ENCODE results near the gene CLDN16.

CLDN16 gene

GRCh38 chr3:190424478-190425439 lies 36.8 kb downstream of the CLDN16 start:
- POLR2A ChIA-PET = interaction anchor here (0.7 kb wide), 1 partner anchor 194 kb away, joined by 3 read pairs; no protein-coding TSS in a partner anchor
- DNase-seq = peak; percentile 64 to 78 (median 76)
- Histone ChIP-seq H3K27ac (ENCODE audit: insufficient read depth in 1 of 2, low read depth in 1 of 2, low read length in 2 of 2, poor library complexity in 1 of 2, severe bottlenecking in 2 of 2) (no peak overlapping the region), H3K4me3 (ENCODE audit: control insufficient read depth in 1 of 7, extremely low read depth in 1 of 7, insufficient read depth in 4 of 7, low read depth in 2 of 7, low read length in 6 of 7) (no peak overlapping the region), H3K9me3 (ENCODE audit: control extremely low read depth in 1 of 5, control insufficient read depth in 4 of 5, insufficient read depth in 2 of 5, low read depth in 1 of 5, low read length in 4 of 5) (no peaks in the 10 kb centered on the region), H3K36me3 (ENCODE audit: control insufficient read depth in 4 of 4, insufficient read depth in 4 of 4, low read length in 3 of 4) (no peaks in the 10 kb centered on the region), H3K27me3 (replicated peaks in 2 of 5; ENCODE audit: control insufficient read depth in 4 of 5, insufficient read depth in 5 of 5, low read length in 4 of 5) (peaks cover 0 to 26% (median 4%) of the 10 kb centered on the region in 5 experiments), H3K4me1 (ENCODE audit: control extremely low read depth in 1 of 4, control insufficient read depth in 4 of 4, insufficient read depth in 4 of 4, low read length in 3 of 4) (no peaks in the 10 kb centered on the region)
- CTCF ChIA-PET = interaction anchor here (0.5 to 4.2 kb wide), 16 partner anchors 10 to 466 kb away, joined by 3 to 30 read pairs (median 3); partner anchors contain the start of gene CLDN1
- WGBS (ENCODE audit: insufficient coverage) = no CpG with 5 or more reads among the region's 16 CpGs

- CTCF ChIA-PET = interaction anchor here (0.7 to 4.2 kb wide), 11 partner anchors 12 to 464 kb away, joined by 3 to 30 read pairs (median 5); partner anchors contain the start of gene CLDN1
- no CpG with 5 or more reads among the region's 1 CpG for WGBS (ENCODE audit: insufficient coverage)
- no peak overlapping the region for H3K27ac ChIP-seq (ENCODE audit: insufficient read depth in 1 of 2, low read depth in 1 of 2, low read length in 2 of 2, poor library complexity in 1 of 2, severe bottlenecking in 2 of 2)
- no peaks in the 10 kb centered on the region for H3K4me1 ChIP-seq (ENCODE audit: control extremely low read depth in 1 of 4, control insufficient read depth in 4 of 4, insufficient read depth in 4 of 4, low read length in 3 of 4)
- peaks cover 0 to 27% (median 4%) of the 10 kb centered on the region in 5 experiments for H3K27me3 ChIP-seq (replicated peaks in 2 of 5; ENCODE audit: control insufficient read depth in 4 of 5, insufficient read depth in 5 of 5, low read length in 4 of 5)
- POLR2A ChIA-PET = interaction anchor here (0.7 kb wide), 1 partner anchor 105 kb away, joined by 3 read pairs; no protein-coding TSS in a partner anchor
- no peak for DNase-seq
- no peaks in the 10 kb centered on the region for H3K36me3 ChIP-seq (ENCODE audit: control insufficient read depth in 4 of 4, insufficient read depth in 4 of 4, low read length in 3 of 4)
- no peaks in the 10 kb centered on the region for H3K9me3 ChIP-seq (ENCODE audit: control extremely low read depth in 1 of 5, control insufficient read depth in 4 of 5, insufficient read depth in 2 of 5, low read depth in 1 of 5, low read length in 4 of 5)
- no peak overlapping the region for H3K4me3 ChIP-seq (ENCODE audit: control insufficient read depth in 1 of 7, extremely low read depth in 1 of 7, insufficient read depth in 4 of 7, low read depth in 2 of 7, low read length in 6 of 7)
These were observed 37.9 kb downstream of the CLDN16 start for GRCh38 chr3:190425833-190426232.

- CTCF ChIA-PET = interaction anchor here (1.0 to 4.2 kb wide), 6 partner anchors 13 to 467 kb away, joined by 3 to 30 read pairs (median 6); no protein-coding TSS in a partner anchor
- Histone ChIP-seq H3K36me3 (ENCODE audit: control insufficient read depth in 4 of 4, insufficient read depth in 4 of 4, low read length in 3 of 4) (no peaks in the 10 kb centered on the region), H3K27ac (ENCODE audit: insufficient read depth in 1 of 2, low read depth in 1 of 2, low read length in 2 of 2, poor library complexity in 1 of 2, severe bottlenecking in 2 of 2) (no peak overlapping the region), H3K4me1 (ENCODE audit: control extremely low read depth in 1 of 4, control insufficient read depth in 4 of 4, insufficient read depth in 4 of 4, low read length in 3 of 4) (no peaks in the 10 kb centered on the region), H3K4me3 (ENCODE audit: control insufficient read depth in 1 of 7, extremely low read depth in 1 of 7, insufficient read depth in 4 of 7, low read depth in 2 of 7, low read length in 6 of 7) (no peak overlapping the region), H3K9me3 (ENCODE audit: control extremely low read depth in 1 of 5, control insufficient read depth in 4 of 5, insufficient read depth in 2 of 5, low read depth in 1 of 5, low read length in 4 of 5) (no peaks in the 10 kb centered on the region), H3K27me3 (replicated peaks in 2 of 5; ENCODE audit: control insufficient read depth in 4 of 5, insufficient read depth in 5 of 5, low read length in 4 of 5) (peaks cover 0 to 29% (median 4%) of the 10 kb centered on the region in 5 experiments)
- no peak for DNase-seq
- POLR2A ChIA-PET = interaction anchor here (0.6 kb wide), 1 partner anchor 16 kb away, joined by 5 read pairs; no protein-coding TSS in a partner anchor
- WGBS (ENCODE audit: insufficient coverage) = 96% methylated on average over 4 of the region's 6 CpGs
These were observed 39.0 kb downstream of the CLDN16 start for GRCh38 chr3:190426806-190427507.

GRCh38 chr3:190429681-190430080 lies 41.7 kb downstream of the CLDN16 start:
- CTCF ChIA-PET = interaction anchor here (0.6 kb wide), 1 partner anchor 10 kb away, joined by 3 read pairs; no protein-coding TSS in a partner anchor
- Histone ChIP-seq H3K36me3 (ENCODE audit: control insufficient read depth in 4 of 4, insufficient read depth in 4 of 4, low read length in 3 of 4) (no peaks in the 10 kb centered on the region), H3K9me3 (ENCODE audit: control extremely low read depth in 1 of 5, control insufficient read depth in 4 of 5, insufficient read depth in 2 of 5, low read depth in 1 of 5, low read length in 4 of 5) (peaks cover 0 to 3% (median 0%) of the 10 kb centered on the region in 5 experiments), H3K4me1 (ENCODE audit: control extremely low read depth in 1 of 4, control insufficient read depth in 4 of 4, insufficient read depth in 4 of 4, low read length in 3 of 4) (no peaks in the 10 kb centered on the region), H3K4me3 (ENCODE audit: control insufficient read depth in 1 of 7, extremely low read depth in 1 of 7, insufficient read depth in 4 of 7, low read depth in 2 of 7, low read length in 6 of 7) (no peak overlapping the region), H3K27me3 (replicated peaks in 2 of 5; ENCODE audit: control insufficient read depth in 4 of 5, insufficient read depth in 5 of 5, low read length in 4 of 5) (peaks cover 0 to 41% (median 4%) of the 10 kb centered on the region in 5 experiments), H3K27ac (ENCODE audit: insufficient read depth in 1 of 2, low read depth in 1 of 2, low read length in 2 of 2, poor library complexity in 1 of 2, severe bottlenecking in 2 of 2) (no peak overlapping the region)
- POLR2A ChIA-PET = no interaction called here
- 80% methylated on average over 1 of the region's 2 CpGs for WGBS (ENCODE audit: insufficient coverage)
- no peak for DNase-seq

- H3K4me3 ChIP-seq (ENCODE audit: control insufficient read depth in 1 of 7, extremely low read depth in 1 of 7, insufficient read depth in 4 of 7, low read depth in 2 of 7, low read length in 6 of 7) = no peak overlapping the region
- peaks cover 0 to 3% (median 0%) of the 10 kb centered on the region in 5 experiments for H3K9me3 ChIP-seq (ENCODE audit: control extremely low read depth in 1 of 5, control insufficient read depth in 4 of 5, insufficient read depth in 2 of 5, low read depth in 1 of 5, low read length in 4 of 5)
- H3K27ac ChIP-seq (ENCODE audit: insufficient read depth in 1 of 2, low read depth in 1 of 2, low read length in 2 of 2, poor library complexity in 1 of 2, severe bottlenecking in 2 of 2) = no peak overlapping the region
- H3K36me3 ChIP-seq (ENCODE audit: control insufficient read depth in 4 of 4, insufficient read depth in 4 of 4, low read length in 3 of 4) = no peaks in the 10 kb centered on the region
- no CpG with 5 or more reads among the region's 2 CpGs for WGBS (ENCODE audit: insufficient coverage)
- CTCF ChIA-PET = no interaction called here
- peaks cover 0 to 49% (median 2%) of the 10 kb centered on the region in 5 experiments for H3K27me3 ChIP-seq (replicated peaks in 2 of 5; ENCODE audit: control insufficient read depth in 4 of 5, insufficient read depth in 5 of 5, low read length in 4 of 5)
- POLR2A ChIA-PET = no interaction called here
- peaks cover 0 to 10% (median 1%) of the 10 kb centered on the region in 4 experiments for H3K4me1 ChIP-seq (ENCODE audit: control extremely low read depth in 1 of 4, control insufficient read depth in 4 of 4, insufficient read depth in 4 of 4, low read length in 3 of 4)
- no peak for DNase-seq
These were observed 42.9 kb downstream of the CLDN16 start for GRCh38 chr3:190430906-190431305.

GRCh38 chr3:190432216-190432615 lies 44.3 kb downstream of the CLDN16 start:
- Histone ChIP-seq H3K27me3 (replicated peaks in 2 of 5; ENCODE audit: control insufficient read depth in 4 of 5, insufficient read depth in 5 of 5, low read length in 4 of 5) (peaks cover 0 to 49% (median 2%) of the 10 kb centered on the region in 5 experiments), H3K27ac (ENCODE audit: insufficient read depth in 1 of 2, low read depth in 1 of 2, low read length in 2 of 2, poor library complexity in 1 of 2, severe bottlenecking in 2 of 2) (no peak overlapping the region), H3K9me3 (ENCODE audit: control extremely low read depth in 1 of 5, control insufficient read depth in 4 of 5, insufficient read depth in 2 of 5, low read depth in 1 of 5, low read length in 4 of 5) (peaks cover 0 to 5% (median 0%) of the 10 kb centered on the region in 5 experiments), H3K4me3 (ENCODE audit: control insufficient read depth in 1 of 7, extremely low read depth in 1 of 7, insufficient read depth in 4 of 7, low read depth in 2 of 7, low read length in 6 of 7) (no peak overlapping the region), H3K4me1 (ENCODE audit: control extremely low read depth in 1 of 4, control insufficient read depth in 4 of 4, insufficient read depth in 4 of 4, low read length in 3 of 4) (peaks cover 0 to 23% (median 5%) of the 10 kb centered on the region in 4 experiments), H3K36me3 (ENCODE audit: control insufficient read depth in 4 of 4, insufficient read depth in 4 of 4, low read length in 3 of 4) (no peaks in the 10 kb centered on the region)
- POLR2A ChIA-PET = no interaction called here
- CTCF ChIA-PET = no interaction called here
- DNase-seq = no peak
